ENCODE results near the gene TAF1. TPM values are rescaled to one million over a fixed set of nuclear protein-coding genes. Genes with fewer than 3 reads are reported as not detected.

The TAF1 gene
- total and polyA plus RNA-seq, 2 experiments from 2014 or later = 6.7 to 26.9 TPM

- H3K27me3 Mint-ChIP-seq (ENCODE audit: insufficient read depth, low read depth, poor library complexity) = no peaks in the 10 kb centered on the region
Observed at GRCh38 chrX:71504346-71504745, 138.2 kb downstream of the TAF1 start.

GRCh38 chrX:71509289-71509688, 143.1 kb downstream of the TAF1 start:
- H3K27ac ChIP-seq (ENCODE audit: low read depth) = no peak overlapping the region
- H3K4me1 Mint-ChIP-seq = no peaks in the 10 kb centered on the region; the same call in 2 of the 3 replicates
- ATAC-seq = no peak

More at GRCh38 chrX:71504346-71504745, 138.2 kb downstream of the TAF1 start:
- Histone ChIP-seq H3K27me3 (ENCODE audit: insufficient read depth) (no peaks in the 10 kb centered on the region), H3K36me3 (ENCODE audit: insufficient read depth) (no peaks in the 10 kb centered on the region), H3K79me2 (replicated peaks; ENCODE audit: insufficient read depth) (no peaks in the 10 kb centered on the region), H3K4me3 (no peak overlapping the region), H4K20me1 (replicated peaks; ENCODE audit: insufficient read depth) (no peaks in the 10 kb centered on the region), H3K4me2 (no peak overlapping the region), H3K9me2 (ENCODE audit: insufficient read depth) (no peaks in the 10 kb centered on the region), H3K4me1 (ENCODE audit: insufficient read depth) (0 out of 2 replicates have a peak, but pooled peaks cover 4% of the 10 kb centered on the region), H3K27ac (ENCODE audit: low read depth) (no peak overlapping the region), H2AFZ (no peak overlapping the region), H3F3A (replicated peaks; ENCODE audit: low read depth) (no peaks in the 10 kb centered on the region)
- Mint-ChIP-seq H3K36me3 (ENCODE audit: low read depth) (0 out of 3 replicates have a peak, but pooled peaks cover 3% of the 10 kb centered on the region), H3K4me3 (no peak overlapping the region), H3K4me1 (peaks cover 9% of the 10 kb centered on the region; the same call in 2 of the 3 replicates), H3K27ac (no peak overlapping the region), H3K9me3 (no peaks in the 10 kb centered on the region; the same call in 2 of the 3 replicates)
- no peak for TF ChIP-seq STAT1 (IDR thresholded peaks at IDR 0.05; ENCODE audit: unreplicated experiment)
- ATAC-seq (no peak), DNase-seq (ENCODE audit: low spot score) (no peak)

More at GRCh38 chrX:71509289-71509688, 143.1 kb downstream of the TAF1 start:
- DNase-seq (ENCODE audit: low spot score) = no peak
- Histone ChIP-seq H3K27me3 (ENCODE audit: insufficient read depth) (no peaks in the 10 kb centered on the region), H3K36me3 (ENCODE audit: insufficient read depth) (no peaks in the 10 kb centered on the region), H2AFZ (no peak overlapping the region), H3K4me2 (no peak overlapping the region), H3K79me2 (replicated peaks; ENCODE audit: insufficient read depth) (no peaks in the 10 kb centered on the region), H4K20me1 (replicated peaks; ENCODE audit: insufficient read depth) (no peaks in the 10 kb centered on the region), H3K4me3 (no peak overlapping the region), H3K4me1 (ENCODE audit: insufficient read depth) (no peaks in the 10 kb centered on the region), H3K9me2 (ENCODE audit: insufficient read depth) (no peaks in the 10 kb centered on the region), H3F3A (replicated peaks; ENCODE audit: low read depth) (no peaks in the 10 kb centered on the region)
- Mint-ChIP-seq H3K4me3 (no peak overlapping the region), H3K36me3 (ENCODE audit: low read depth) (no peaks in the 10 kb centered on the region), H3K27ac (no peak overlapping the region), H3K9me3 (0 out of 3 replicates have a peak, but pooled peaks cover 3% of the 10 kb centered on the region), H3K27me3 (ENCODE audit: insufficient read depth, low read depth, poor library complexity) (peaks cover 2% of the 10 kb centered on the region)
- no peak for TF ChIP-seq CTCF (conservative IDR thresholded peaks at IDR 0.05; ENCODE audit: low read depth in 2 of 2)
- TF ChIP-seq ZNF462 (CRISPR knock-in tag; IDR thresholded peaks at IDR 0.05) = no peak
- no peak for TF ChIP-seq ZNF331 (CRISPR knock-in tag; IDR thresholded peaks at IDR 0.05; ENCODE audit: low read depth)
- TF ChIP-seq POLR2AphosphoS5 (IDR thresholded peaks at IDR 0.05; ENCODE audit: low read depth) = no peak
- TF ChIP-seq EZH2phosphoT487 (IDR thresholded peaks at IDR 0.05; ENCODE audit: unreplicated experiment) = no peak
- TF ChIP-seq CREB1 (CRISPR knock-in tag; IDR thresholded peaks at IDR 0.05; ENCODE audit: low read depth) = no peak
